ENCODE data around the gene DPY19L3. TPM values are rescaled to one million over a fixed set of nuclear protein-coding genes. Genes with fewer than 3 reads are reported as not detected.
"Not testable (repeated sequence)": the region's sequence is repeated elsewhere in the genome, so short reads cannot be mapped to it uniquely, and the experiment has no call there.

Gene DPY19L3
- total and polyA plus RNA-seq, 12 donors = 2.9 to 11.8 (median 4.4) TPM

DNA sequence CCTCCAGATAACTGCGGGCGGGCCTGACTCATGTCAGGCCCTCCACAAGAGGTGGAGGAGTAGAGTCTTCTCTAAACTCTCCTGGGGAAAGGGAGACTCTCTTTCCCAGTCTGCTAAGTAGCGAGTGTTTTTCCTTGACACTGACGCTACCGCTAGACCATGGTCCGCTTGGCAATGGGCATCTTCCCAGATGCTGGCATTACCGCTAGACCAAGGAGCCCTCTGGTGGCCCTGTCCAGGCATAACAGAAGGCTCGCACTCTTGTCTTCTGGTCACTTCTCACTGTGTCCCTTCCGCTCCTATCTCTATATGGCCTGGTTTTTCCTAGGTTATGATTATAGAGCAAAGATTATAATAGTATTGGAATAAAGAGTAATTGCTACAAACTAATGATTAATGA is 28.5 kb upstream of the DPY19L3 start:
- ATAC-seq; H3K9me3 ChIP-seq; H3K27ac ChIP-seq; DNase-seq; intact Hi-C loops (cut with DNase I); H3K4me3 ChIP-seq: not testable (repeated sequence)
- H3K27me3 ChIP-seq = peaks cover 0 to 42% (median 0%) of the 10 kb centered on the region in 7 donors
- WGBS, 2 donors = 95 to 97% methylated on average over 9 of the region's 9 CpGs
- peaks cover 0 to 86% (median 17%) of the 10 kb centered on the region in 9 donors for H3K36me3 ChIP-seq
- H3K4me1 ChIP-seq = peaks cover 0 to 24% (median 7%) of the 10 kb centered on the region in 9 donors
- TF ChIP-seq, protein P1, sequence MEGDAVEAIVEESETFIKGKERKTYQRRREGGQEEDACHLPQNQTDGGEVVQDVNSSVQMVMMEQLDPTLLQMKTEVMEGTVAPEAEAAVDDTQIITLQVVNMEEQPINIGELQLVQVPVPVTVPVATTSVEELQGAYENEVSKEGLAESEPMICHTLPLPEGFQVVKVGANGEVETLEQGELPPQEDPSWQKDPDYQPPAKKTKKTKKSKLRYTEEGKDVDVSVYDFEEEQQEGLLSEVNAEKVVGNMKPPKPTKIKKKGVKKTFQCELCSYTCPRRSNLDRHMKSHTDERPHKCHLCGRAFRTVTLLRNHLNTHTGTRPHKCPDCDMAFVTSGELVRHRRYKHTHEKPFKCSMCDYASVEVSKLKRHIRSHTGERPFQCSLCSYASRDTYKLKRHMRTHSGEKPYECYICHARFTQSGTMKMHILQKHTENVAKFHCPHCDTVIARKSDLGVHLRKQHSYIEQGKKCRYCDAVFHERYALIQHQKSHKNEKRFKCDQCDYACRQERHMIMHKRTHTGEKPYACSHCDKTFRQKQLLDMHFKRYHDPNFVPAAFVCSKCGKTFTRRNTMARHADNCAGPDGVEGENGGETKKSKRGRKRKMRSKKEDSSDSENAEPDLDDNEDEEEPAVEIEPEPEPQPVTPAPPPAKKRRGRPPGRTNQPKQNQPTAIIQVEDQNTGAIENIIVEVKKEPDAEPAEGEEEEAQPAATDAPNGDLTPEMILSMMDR (IDR thresholded peaks at IDR 0.05) = peak in 7 of 9 donors; percentile 21 to 41 (median 30)

DNA sequence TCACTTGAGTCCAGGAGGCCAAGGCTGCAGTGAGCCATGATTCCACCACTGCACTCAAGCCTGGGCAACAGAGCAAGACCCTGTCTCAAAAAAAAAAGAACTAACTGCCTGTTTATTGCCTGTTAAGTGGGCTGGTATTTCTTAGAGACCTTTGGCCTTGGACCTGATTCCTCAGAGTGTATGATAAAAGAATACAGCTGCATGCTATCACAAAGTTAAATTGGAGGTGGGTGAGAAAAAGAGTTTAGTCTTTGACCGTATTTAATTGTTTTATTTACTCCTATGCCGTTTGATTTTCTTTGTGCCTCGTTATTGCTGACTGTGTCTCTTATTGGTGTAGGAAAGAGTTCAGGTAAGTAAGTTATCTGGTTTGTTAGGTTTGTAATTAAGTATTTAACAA is 25.3 kb upstream of the DPY19L3 start:
- no peak overlapping the region for H3K27ac ChIP-seq
- peaks cover 0 to 2% (median 0%) of the 10 kb centered on the region in 9 donors for H3K4me1 ChIP-seq
- no peak for ATAC-seq
- no peaks in the 10 kb centered on the region for H3K9me3 ChIP-seq
- intact Hi-C loops (cut with DNase I) = no loop called here
- no peak for DNase-seq
- H3K4me3 ChIP-seq = no peak overlapping the region
- H3K36me3 ChIP-seq = peaks cover 0 to 94% (median 21%) of the 10 kb centered on the region in 9 donors
- TF ChIP-seq, protein P1 (IDR thresholded peaks at IDR 0.05) = no peak
- peaks cover 0 to 31% (median 0%) of the 10 kb centered on the region in 7 donors for H3K27me3 ChIP-seq
- 94 to 96% methylated on average over 3 of the region's 3 CpGs for WGBS, 2 donors

DNA sequence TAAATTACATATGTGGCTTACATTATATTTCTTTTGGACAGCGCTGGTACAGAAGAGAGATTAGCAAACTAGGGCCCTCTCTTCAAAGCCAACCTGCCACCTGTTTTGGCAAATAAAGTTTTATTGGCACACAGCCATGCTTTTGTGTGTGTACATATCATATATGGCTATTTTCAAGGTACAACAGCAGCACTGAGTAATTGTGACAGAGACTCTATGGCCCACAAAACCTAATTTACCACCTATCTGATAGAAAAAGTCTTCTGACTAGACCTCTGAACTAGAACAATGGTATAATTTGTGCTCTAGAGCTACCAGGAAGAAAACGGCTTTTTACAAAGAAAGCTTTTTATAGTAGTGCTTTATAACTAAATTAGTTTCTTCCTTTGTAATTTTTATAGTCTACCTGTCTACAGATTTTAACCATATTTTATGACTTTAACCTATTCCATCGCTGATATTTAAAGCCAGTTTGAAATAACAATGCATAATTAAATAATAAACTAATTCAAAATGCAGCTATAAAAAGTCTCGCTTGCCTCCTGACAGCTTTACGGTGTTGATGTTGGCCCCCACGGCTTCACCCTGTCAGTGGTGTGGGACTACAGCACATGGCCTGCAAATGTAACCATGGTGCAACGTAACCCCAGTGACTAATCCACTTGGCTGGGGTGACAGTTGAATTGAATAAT is 17.7 kb upstream of the DPY19L3 start:
- no peak overlapping the region for H3K27ac ChIP-seq
- intact Hi-C loops (cut with DNase I) = no loop called here
- whole genome bisulfite sequencing, 2 donors = 82 to 92% methylated on average over 7 of the region's 7 CpGs
- H3K9me3 ChIP-seq = no peaks in the 10 kb centered on the region
- DNase-seq (no peak), ATAC-seq (no peak)
- TF ChIP-seq, protein P1 (IDR thresholded peaks at IDR 0.05) = no peak
- H3K4me3 ChIP-seq = no peak overlapping the region
- peaks cover 0 to 6% (median 0%) of the 10 kb centered on the region in 9 donors for H3K4me1 ChIP-seq
- H3K36me3 ChIP-seq = peaks cover 0 to 43% (median 1%) of the 10 kb centered on the region in 9 donors
- H3K27me3 ChIP-seq = peaks cover 0 to 8% (median 0%) of the 10 kb centered on the region in 7 donors

DNA sequence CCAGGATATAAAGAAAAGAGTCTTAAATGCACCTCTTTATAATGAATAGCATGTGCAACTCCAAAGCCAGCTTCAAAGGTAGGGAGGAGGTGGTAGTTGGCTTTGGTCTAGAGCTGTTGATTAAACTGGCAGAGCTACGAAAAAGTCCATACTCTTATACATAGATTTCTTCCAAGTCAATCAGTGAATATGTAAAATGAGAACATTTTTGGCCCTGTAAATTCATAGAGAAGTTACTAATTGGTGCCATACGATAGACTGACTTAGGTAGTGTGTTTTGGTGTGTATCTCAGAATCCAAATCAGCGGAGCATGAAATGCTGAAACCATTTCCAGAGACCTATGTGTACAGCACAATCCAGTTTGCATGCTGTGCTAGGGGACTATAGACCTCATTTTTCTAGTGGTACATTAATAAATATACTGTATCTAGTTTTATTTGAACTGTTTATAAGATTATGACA is 17.1 kb upstream of the DPY19L3 start:
- peaks cover 0 to 11% (median 0%) of the 10 kb centered on the region in 9 donors for H3K4me1 ChIP-seq
- H3K4me3 ChIP-seq = no peak overlapping the region
- no peak for DNase-seq
- intact Hi-C loops (cut with DNase I) = no loop called here
- no peak for ATAC-seq
- no peaks in the 10 kb centered on the region for H3K9me3 ChIP-seq
- H3K36me3 ChIP-seq = peaks cover 0 to 38% (median 0%) of the 10 kb centered on the region in 9 donors
- 96 to 97% methylated on average over 3 of the region's 3 CpGs for WGBS, 2 donors
- TF ChIP-seq, protein P1 (IDR thresholded peaks at IDR 0.05) = no peak
- peaks cover 0 to 7% (median 0%) of the 10 kb centered on the region in 7 donors for H3K27me3 ChIP-seq
- H3K27ac ChIP-seq = no peak overlapping the region
